Measurements from ENCODE around the gene CFAP46.

Gene CFAP46

GRCh38 chr10:132942101-132943057, at the start of gene CFAP46:
Gene CFAP46, minus strand, starts transcription at chr10:132942570. Its CDS starts 86 bp downstream, at chr10:132942484.
- DNase-seq: peak; percentile 72
- in situ Hi-C loops (cut with HindIII; ENCODE audit: low pct_ligation_motif_present, low pct_unique_long_range_greater_than_20kb, low sequenced_read_pairs): no loop called here

GRCh38 chr10:132991706-132992432, 49.5 kb upstream of the CFAP46 start:
- in situ Hi-C loops (cut with HindIII; ENCODE audit: low pct_ligation_motif_present, low pct_unique_long_range_greater_than_20kb, low sequenced_read_pairs): no loop called here
- DNase-seq: no peak

GRCh38 chr10:132990684-132991545, 48.5 kb upstream of the CFAP46 start:
- in situ Hi-C loops (cut with HindIII; ENCODE audit: low pct_ligation_motif_present, low pct_unique_long_range_greater_than_20kb, low sequenced_read_pairs): no loop called here
- DNase-seq: no peak

GRCh38 chr10:132989476-132990415, 47.4 kb upstream of the CFAP46 start:
- DNase-seq: no peak
- in situ Hi-C loops (cut with HindIII; ENCODE audit: low pct_ligation_motif_present, low pct_unique_long_range_greater_than_20kb, low sequenced_read_pairs): no loop called here

- in situ Hi-C loops (cut with HindIII; ENCODE audit: low pct_ligation_motif_present, low pct_unique_long_range_greater_than_20kb, low sequenced_read_pairs): no loop called here
- DNase-seq: no peak
These were observed 46.6 kb upstream of the CFAP46 start for GRCh38 chr10:132988988-132989387.

GRCh38 chr10:132987671-132988571, 45.6 kb upstream of the CFAP46 start:
- peak; percentile 8 for DNase-seq
- in situ Hi-C loops (cut with HindIII; ENCODE audit: low pct_ligation_motif_present, low pct_unique_long_range_greater_than_20kb, low sequenced_read_pairs): no loop called here

- no peak for DNase-seq
- in situ Hi-C loops (cut with HindIII; ENCODE audit: low pct_ligation_motif_present, low pct_unique_long_range_greater_than_20kb, low sequenced_read_pairs): no loop called here
These were observed 44.6 kb upstream of the CFAP46 start for GRCh38 chr10:132986978-132987377.

- DNase-seq: no peak
- in situ Hi-C loops (cut with HindIII; ENCODE audit: low pct_ligation_motif_present, low pct_unique_long_range_greater_than_20kb, low sequenced_read_pairs): no loop called here
These were observed 44.2 kb upstream of the CFAP46 start for GRCh38 chr10:132986576-132986975.

- DNase-seq: no peak
- in situ Hi-C loops (cut with HindIII; ENCODE audit: low pct_ligation_motif_present, low pct_unique_long_range_greater_than_20kb, low sequenced_read_pairs): no loop called here
These were observed 43.7 kb upstream of the CFAP46 start for GRCh38 chr10:132986076-132986475.

- in situ Hi-C loops (cut with HindIII; ENCODE audit: low pct_ligation_motif_present, low pct_unique_long_range_greater_than_20kb, low sequenced_read_pairs): no loop called here
- no peak for DNase-seq
These were observed 43.2 kb upstream of the CFAP46 start for GRCh38 chr10:132985546-132985900.

- no peak for DNase-seq
These were observed 42.6 kb upstream of the CFAP46 start for GRCh38 chr10:132984801-132985545.

GRCh38 chr10:132984008-132984295, 41.6 kb upstream of the CFAP46 start:
- in situ Hi-C loops (cut with HindIII; ENCODE audit: low pct_ligation_motif_present, low pct_unique_long_range_greater_than_20kb, low sequenced_read_pairs): no loop called here
- DNase-seq: no peak

More at GRCh38 chr10:132984801-132985545, 42.6 kb upstream of the CFAP46 start:
- in situ Hi-C loops (cut with HindIII; ENCODE audit: low pct_ligation_motif_present, low pct_unique_long_range_greater_than_20kb, low sequenced_read_pairs): no loop called here

GRCh38 chr10:132983252-132984007, 41.1 kb upstream of the CFAP46 start:
- DNase-seq: no peak
- in situ Hi-C loops (cut with HindIII; ENCODE audit: low pct_ligation_motif_present, low pct_unique_long_range_greater_than_20kb, low sequenced_read_pairs): no loop called here

GRCh38 chr10:132982301-132982989, 40.1 kb upstream of the CFAP46 start:
- in situ Hi-C loops (cut with HindIII; ENCODE audit: low pct_ligation_motif_present, low pct_unique_long_range_greater_than_20kb, low sequenced_read_pairs): no loop called here
- DNase-seq: no peak

GRCh38 chr10:132981746-132982145, 39.4 kb upstream of the CFAP46 start:
- in situ Hi-C loops (cut with HindIII; ENCODE audit: low pct_ligation_motif_present, low pct_unique_long_range_greater_than_20kb, low sequenced_read_pairs): no loop called here
- no peak for DNase-seq

Measured in ACHN (cell line).